Activated CD4-positive, alpha-beta T cell treated with anti-CD3 and anti-CD28 coated beads, Interleukin-2, amount 10 ng/mL, durations not matched to agents 7 days and 5 days (primary cell): ENCODE results near the gene ASH1L. TPM values are rescaled to one million over a fixed set of nuclear protein-coding genes. Genes with fewer than 3 reads are reported as not detected.
"Not testable (repeated sequence)": the region's sequence is repeated elsewhere in the genome, so short reads cannot be mapped to it uniquely, and the experiment has no call there.

Experiments
- CTCF ChIA-PET: fragments of 350-600 bp; sonication (Branson Sonifier 250); formaldehyde crosslinking; loops from one replicate; lab custom pipeline; 2021; ENCODE audit warnings: antibody characterized with exemption; lab: Charles Lee
- POLR2A ChIA-PET: fragments of 350-600 bp; sonication (Branson Sonifier 250); formaldehyde crosslinking; loops from one replicate; lab custom pipeline; 2021; ENCODE audit warnings: antibody characterized with exemption; lab: Charles Lee
- DNase-seq: peaks from one replicate; pipeline ENCODE4 v3.0.0-alpha.2; 2020
- H3K27ac Mint-ChIP-seq: one replicate; pipeline ENCODE4 v1.8.0; 2021; ENCODE audit warnings: mild to moderate bottlenecking, moderate library complexity, mixed read lengths
- H3K27me3 Mint-ChIP-seq: one replicate; pipeline ENCODE4 v1.8.0; 2021; ENCODE audit warnings: mixed read lengths
- H3K36me3 Mint-ChIP-seq: one replicate; pipeline ENCODE4 v1.8.0; 2021; ENCODE audit warnings: low read depth, mixed read lengths
- H3K4me1 Mint-ChIP-seq: one replicate; pipeline ENCODE4 v1.8.0; 2021; ENCODE audit warnings: mixed read lengths
- H3K4me3 Mint-ChIP-seq: one replicate; pipeline ENCODE4 v1.8.0; 2021; ENCODE audit warnings: mild to moderate bottlenecking, moderate library complexity, mixed read lengths
- H3K9me3 Mint-ChIP-seq: one replicate; pipeline ENCODE4 v1.8.0; 2021; ENCODE audit warnings: mixed read lengths
- total RNA-seq, 2 experiments: library from RNA; stranded (reverse); gene quantifications; one replicate each; pipeline ENCODE4 v1.2.3, GENCODE V29; 2021

The ASH1L gene, protein sequence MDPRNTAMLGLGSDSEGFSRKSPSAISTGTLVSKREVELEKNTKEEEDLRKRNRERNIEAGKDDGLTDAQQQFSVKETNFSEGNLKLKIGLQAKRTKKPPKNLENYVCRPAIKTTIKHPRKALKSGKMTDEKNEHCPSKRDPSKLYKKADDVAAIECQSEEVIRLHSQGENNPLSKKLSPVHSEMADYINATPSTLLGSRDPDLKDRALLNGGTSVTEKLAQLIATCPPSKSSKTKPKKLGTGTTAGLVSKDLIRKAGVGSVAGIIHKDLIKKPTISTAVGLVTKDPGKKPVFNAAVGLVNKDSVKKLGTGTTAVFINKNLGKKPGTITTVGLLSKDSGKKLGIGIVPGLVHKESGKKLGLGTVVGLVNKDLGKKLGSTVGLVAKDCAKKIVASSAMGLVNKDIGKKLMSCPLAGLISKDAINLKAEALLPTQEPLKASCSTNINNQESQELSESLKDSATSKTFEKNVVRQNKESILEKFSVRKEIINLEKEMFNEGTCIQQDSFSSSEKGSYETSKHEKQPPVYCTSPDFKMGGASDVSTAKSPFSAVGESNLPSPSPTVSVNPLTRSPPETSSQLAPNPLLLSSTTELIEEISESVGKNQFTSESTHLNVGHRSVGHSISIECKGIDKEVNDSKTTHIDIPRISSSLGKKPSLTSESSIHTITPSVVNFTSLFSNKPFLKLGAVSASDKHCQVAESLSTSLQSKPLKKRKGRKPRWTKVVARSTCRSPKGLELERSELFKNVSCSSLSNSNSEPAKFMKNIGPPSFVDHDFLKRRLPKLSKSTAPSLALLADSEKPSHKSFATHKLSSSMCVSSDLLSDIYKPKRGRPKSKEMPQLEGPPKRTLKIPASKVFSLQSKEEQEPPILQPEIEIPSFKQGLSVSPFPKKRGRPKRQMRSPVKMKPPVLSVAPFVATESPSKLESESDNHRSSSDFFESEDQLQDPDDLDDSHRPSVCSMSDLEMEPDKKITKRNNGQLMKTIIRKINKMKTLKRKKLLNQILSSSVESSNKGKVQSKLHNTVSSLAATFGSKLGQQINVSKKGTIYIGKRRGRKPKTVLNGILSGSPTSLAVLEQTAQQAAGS (N-terminal part only)
- 10 to 100 TPM; 42.9 to 44.1 TPM for total RNA-seq

DNA sequence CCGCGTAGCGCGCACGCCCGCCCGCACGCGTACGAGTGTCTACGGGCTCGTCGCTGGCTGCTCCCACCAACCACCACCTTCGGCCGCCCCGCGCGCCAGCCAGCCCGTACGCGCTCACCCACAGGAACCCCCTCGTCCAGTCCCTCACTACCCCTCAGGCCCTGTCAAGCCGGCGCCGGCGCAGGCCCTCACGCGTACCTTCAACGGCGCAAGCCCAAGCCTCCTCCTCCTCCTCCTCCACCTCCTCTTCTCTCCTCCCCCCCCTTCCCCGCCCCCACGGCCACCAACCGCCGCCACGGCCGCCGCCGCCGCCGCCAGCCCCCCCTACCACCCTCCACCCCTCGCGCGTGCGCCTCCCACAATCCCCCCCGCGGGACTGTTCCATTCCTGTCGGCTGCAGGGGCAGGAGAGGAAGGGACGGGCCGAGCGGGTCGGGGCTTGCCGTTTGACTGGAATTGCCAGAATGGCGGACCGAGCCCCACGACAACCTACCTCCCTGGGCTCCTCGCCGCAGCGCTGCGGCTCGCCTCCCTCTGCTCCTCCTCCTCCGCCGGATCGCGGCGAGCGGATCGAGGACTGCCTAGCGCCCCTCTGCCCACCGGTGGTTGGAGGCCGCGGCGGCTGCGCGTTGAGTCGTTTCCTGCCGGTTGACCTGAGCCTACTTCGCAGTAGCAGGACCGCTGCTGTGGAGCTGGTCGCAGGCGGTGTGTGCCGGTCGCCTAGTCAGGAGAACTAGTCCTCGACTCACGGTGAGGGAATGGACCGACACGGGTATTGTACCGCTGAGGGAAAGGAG lies at the start of gene ASH1L:
Gene ASH1L (minus strand): TSS at position 223 of the 796 bp plus-strand sequence. CDS start 41,284 bp downstream, outside the sequence.
- peak; percentile 92 for DNase-seq
- Mint-ChIP-seq H3K9me3 (no peaks in the 10 kb centered on the region), H3K27me3 (no peaks in the 10 kb centered on the region), H3K4me1 (peaks cover 43% of the 10 kb centered on the region), H3K4me3 (peak within 1 kb of the TSS; percentile 99), H3K27ac (peak within 1 kb of the TSS; percentile 99), H3K36me3 (peaks cover 18% of the 10 kb centered on the region)
- POLR2A ChIA-PET, result interaction anchor here (0.7 kb wide), 1 partner anchor 719 kb away, joined by 3 read pairs; no protein-coding TSS in a partner anchor
- CTCF ChIA-PET, result interaction anchor here (0.6 kb wide), 1 partner anchor 26 kb away, joined by 3 read pairs; no protein-coding TSS in a partner anchor

DNA sequence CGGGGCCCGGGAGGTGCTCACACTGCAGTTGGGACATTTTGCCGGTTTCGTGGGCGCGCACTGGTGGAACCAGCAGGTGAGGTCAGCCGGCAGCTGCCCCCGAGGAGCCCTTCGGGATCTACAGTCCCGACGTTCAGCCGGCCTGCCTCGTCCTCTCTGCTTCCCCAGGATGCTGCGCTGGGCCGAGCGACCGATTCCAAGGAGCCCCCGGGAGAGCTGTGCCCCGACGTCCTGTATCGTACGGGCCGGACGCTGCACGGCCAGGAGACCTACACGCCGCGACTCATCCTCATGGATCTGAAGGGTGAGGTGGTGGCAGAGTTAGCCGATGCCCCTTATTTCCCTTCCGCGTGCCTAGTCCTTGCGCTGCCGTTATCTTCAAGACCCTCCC lies 47.6 kb upstream of the ASH1L start:
- H3K4me1 Mint-ChIP-seq, H3K9me3 Mint-ChIP-seq, H3K27me3 Mint-ChIP-seq, CTCF ChIA-PET, DNase-seq, POLR2A ChIA-PET: not testable (repeated sequence)
- H3K36me3 Mint-ChIP-seq, result peaks cover 14% of the 10 kb centered on the region
- H3K4me3 Mint-ChIP-seq, result peak overlapping the region; percentile 93
- peak overlapping the region; percentile 94 for H3K27ac Mint-ChIP-seq

DNA sequence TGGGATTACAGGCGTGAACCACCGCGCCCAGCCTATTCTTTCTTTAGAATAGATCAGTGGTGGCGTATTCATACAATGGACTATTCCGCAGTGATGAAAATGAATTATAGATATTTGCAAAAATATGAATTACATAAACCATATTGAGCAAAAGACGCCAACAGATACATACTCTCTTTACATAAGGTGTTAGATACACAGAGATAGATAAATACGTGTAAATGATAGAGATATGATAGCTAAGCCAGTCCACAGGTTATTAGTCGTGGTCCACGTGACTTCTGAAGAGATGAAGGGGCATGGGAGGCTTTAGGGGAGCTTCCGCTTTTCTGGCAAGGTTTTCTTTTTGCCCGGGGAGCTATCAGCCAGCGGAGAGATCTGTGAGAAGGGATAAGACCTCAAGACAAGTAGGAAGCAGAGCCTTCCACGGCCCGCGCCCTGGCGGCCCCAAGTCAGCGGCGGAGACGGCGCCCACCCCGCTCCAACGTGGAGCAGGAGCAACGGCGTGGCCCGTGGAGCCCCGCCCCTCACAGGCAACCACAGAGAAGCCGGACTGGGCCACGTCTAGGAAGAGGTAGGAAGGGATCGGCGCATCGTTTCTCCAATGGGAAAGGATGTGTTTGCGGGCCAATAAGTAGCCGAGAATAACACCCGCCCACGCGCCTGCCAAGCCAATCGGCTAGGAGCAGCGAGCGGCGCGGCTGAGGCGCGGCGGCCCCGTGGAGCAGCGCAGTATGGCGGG lies 47.1 kb upstream of the ASH1L start, which contains the start of gene MSTO1:
Gene MSTO1 (plus strand): TSS at position 704 of the 742 bp plus-strand sequence. CDS start 31 bp downstream, at position 735.
- peaks cover 13% of the 10 kb centered on the region for H3K36me3 Mint-ChIP-seq
- peaks cover 6% of the 10 kb centered on the region for H3K4me1 Mint-ChIP-seq
- no peaks in the 10 kb centered on the region for H3K27me3 Mint-ChIP-seq
- peak within 1 kb of the TSS; percentile 94 for H3K27ac Mint-ChIP-seq
- CTCF ChIA-PET, result interaction anchor here (0.6 to 0.8 kb wide), 2 partner anchors 10 to 153 kb away, joined by 3 read pairs; no protein-coding TSS in a partner anchor
- no peaks in the 10 kb centered on the region for H3K9me3 Mint-ChIP-seq
- peak; percentile 97 for DNase-seq
- POLR2A ChIA-PET, result no interaction called here
- H3K4me3 Mint-ChIP-seq, result peak within 1 kb of the TSS; percentile 93

DNA sequence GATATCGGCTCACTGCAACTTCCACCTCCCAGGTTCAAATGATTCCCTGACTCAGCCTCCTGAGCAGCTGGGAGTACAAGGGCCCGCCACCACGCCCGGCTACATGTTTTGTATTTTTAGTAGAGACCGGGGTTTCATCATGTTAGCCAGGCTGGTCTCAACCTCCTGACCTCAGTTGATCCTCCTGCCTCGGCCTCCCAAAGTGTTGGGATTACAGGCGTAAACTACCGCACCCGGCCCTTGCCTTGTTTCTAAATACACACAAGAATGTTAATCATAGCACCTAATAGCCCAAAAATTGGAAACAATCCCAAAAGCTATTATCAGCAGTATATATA lies 46.3 kb upstream of the ASH1L start:
- peaks cover 6% of the 10 kb centered on the region for H3K4me1 Mint-ChIP-seq
- ChIA-PET CTCF (no interaction called here), POLR2A (no interaction called here)
- DNase-seq, result no peak
- peaks cover 11% of the 10 kb centered on the region for H3K36me3 Mint-ChIP-seq
- no peak overlapping the region for H3K27ac Mint-ChIP-seq
- H3K9me3 Mint-ChIP-seq, result no peaks in the 10 kb centered on the region
- no peaks in the 10 kb centered on the region for H3K27me3 Mint-ChIP-seq
- H3K4me3 Mint-ChIP-seq, result peak overlapping the region; percentile 54

DNA sequence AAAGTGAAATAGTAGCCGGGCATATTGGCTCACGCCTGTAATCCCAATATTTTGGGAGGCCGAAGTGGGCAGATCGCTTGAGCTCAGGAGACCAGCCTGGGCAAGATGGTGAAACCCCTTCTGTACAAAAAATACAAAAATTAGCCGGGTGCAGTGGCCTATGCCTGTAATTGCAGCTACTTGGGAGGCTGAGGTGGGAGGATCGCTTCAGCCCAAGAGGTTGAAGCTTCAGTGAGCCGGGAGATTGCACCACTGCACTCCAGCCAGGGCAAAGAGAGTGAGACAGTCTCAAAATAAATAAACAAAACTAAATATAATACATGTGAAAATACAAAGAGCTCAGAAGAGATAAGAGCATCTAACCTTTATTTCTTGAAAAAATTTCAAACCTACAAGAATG lies 45.1 kb upstream of the ASH1L start:
- Mint-ChIP-seq H3K27me3 (no peaks in the 10 kb centered on the region), H3K4me3 (no peak overlapping the region), H3K27ac (no peak overlapping the region), H3K4me1 (peaks cover 6% of the 10 kb centered on the region), H3K36me3 (peaks cover 7% of the 10 kb centered on the region), H3K9me3 (no peaks in the 10 kb centered on the region)
- ChIA-PET POLR2A (no interaction called here), CTCF (interaction anchor here (0.6 to 1.3 kb wide), 3 partner anchors 9 to 828 kb away, joined by 3 to 5 read pairs (median 4); no protein-coding TSS in a partner anchor)
- DNase-seq, result no peak

DNA sequence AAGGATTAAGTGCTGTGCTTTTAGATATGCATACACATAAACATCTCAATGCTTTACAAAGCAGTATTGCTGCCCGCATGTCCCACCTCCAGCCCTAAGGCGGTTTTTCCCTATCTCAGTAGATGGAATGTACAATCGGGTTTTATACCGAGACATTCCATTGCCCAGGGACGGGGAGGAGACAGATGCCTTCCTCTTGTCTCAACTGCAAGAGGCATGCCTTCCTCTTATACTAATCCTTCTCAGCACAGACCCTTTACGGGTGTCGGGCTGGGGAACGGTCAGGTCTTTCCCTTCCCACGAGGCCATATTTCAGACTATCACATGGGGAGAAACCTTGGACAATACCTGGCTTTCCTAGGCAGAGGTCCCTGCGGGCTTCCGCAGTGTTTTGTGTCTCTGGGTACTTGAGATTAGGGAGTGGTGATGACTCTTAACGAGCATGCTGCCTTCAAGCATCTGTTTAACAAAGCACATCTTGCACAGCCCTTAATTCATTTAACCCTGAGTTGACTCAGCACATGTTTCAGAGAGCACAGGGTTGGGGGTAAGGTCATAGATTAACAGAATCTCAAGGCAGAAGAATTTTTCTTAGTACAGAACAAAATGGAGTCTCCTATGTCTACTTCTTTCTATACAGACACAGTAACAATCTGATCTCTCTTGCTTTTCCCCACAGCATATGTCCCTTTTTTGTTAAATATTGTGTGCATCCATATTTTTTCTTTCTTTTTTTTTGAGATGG lies 37.4 kb upstream of the ASH1L start:
- H3K4me3 Mint-ChIP-seq, H3K9me3 Mint-ChIP-seq, H3K27me3 Mint-ChIP-seq, DNase-seq, H3K27ac Mint-ChIP-seq, CTCF ChIA-PET, POLR2A ChIA-PET, H3K36me3 Mint-ChIP-seq: not testable (repeated sequence)
- H3K4me1 Mint-ChIP-seq, result peaks cover 16% of the 10 kb centered on the region

DNA sequence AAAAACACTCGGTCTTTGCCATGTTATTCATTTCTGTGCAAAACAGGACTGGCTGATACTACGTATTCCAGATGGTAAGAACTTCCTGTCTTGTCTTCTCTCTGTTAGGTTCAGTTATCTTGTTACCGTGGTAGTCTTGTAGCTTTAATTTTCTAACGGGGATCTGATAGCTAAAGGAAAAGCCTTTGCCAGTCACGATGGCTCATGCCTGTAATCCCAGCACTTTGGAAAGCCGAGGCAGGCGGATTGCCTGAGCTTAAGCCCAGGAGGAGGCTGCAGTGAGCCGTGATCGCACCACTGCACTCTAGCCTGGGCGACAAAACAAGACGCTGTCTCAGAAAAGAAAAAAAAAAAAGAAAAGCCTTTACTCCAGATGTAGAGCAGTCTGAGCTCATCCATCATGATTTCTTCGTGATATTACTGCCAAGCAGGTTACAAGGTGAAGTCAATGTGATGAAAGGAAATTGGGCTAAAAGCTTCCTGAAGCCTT lies 36.3 kb upstream of the ASH1L start:
- ChIA-PET CTCF (interaction anchor here (0.6 to 0.9 kb wide), 3 partner anchors 9 to 427 kb away, joined by 4 to 5 read pairs (median 5); no protein-coding TSS in a partner anchor), POLR2A (no interaction called here)
- no peaks in the 10 kb centered on the region for H3K36me3 Mint-ChIP-seq
- H3K4me3 Mint-ChIP-seq, result peak overlapping the region; percentile 62
- no peaks in the 10 kb centered on the region for H3K27me3 Mint-ChIP-seq
- peak overlapping the region; percentile 84 for H3K27ac Mint-ChIP-seq
- DNase-seq, result no peak
- H3K9me3 Mint-ChIP-seq, result no peaks in the 10 kb centered on the region
- H3K4me1 Mint-ChIP-seq, result peaks cover 16% of the 10 kb centered on the region

DNA sequence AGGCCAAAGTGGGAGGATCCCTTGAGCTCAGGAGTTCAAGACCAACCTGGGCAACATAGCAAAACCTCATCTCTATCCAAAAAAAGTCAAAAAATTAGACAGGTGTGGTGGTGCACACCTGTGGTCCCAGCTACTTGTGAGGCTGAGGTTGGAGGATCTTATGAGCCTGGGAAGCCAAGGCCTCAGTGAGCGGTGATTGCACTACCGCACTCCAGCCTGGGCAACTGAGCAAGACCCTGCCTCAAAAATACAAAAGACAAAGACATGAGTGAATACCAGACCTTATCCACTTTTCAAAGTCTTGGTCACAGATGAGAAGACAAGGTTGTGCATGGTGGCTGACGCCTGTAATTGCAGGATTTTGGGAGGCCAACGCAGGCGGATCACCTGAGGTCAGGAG lies 34.3 kb upstream of the ASH1L start:
- no peak for DNase-seq
- Mint-ChIP-seq H3K9me3 (no peaks in the 10 kb centered on the region), H3K27me3 (no peaks in the 10 kb centered on the region), H3K36me3 (no peaks in the 10 kb centered on the region), H3K4me3 (no peak overlapping the region), H3K4me1 (peaks cover 16% of the 10 kb centered on the region), H3K27ac (no peak overlapping the region)
- ChIA-PET CTCF (interaction anchor here (0.6 to 1.0 kb wide), 4 partner anchors 8 to 67 kb away, joined by 3 to 5 read pairs (median 3); no protein-coding TSS in a partner anchor), POLR2A (no interaction called here)

DNA sequence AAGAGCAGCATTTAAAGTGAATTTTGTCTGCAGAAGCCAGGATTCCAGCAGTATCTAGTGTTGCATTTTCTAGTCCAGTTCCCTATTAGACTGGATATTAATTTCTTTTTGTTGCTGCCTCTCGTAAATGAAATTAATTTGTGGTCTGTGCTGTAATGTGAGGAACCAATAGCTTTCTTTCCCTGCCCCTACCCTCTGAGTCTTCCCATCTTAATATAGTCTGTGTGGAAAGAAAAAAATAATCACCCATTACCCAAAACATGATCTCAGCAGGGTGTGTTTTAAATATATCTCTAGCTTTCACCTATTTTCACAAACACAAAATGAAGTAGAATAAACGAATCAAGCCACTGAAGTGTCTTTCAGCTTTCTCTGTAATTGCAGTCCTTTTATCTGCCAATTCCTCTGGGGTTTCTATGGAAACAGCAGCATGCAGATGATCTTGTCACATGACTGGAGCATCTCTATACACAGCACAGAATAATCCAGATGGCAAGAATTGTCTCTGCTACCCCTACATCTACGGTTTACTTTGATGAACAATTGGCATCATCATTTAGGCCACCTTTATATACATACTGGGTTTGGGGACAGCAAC lies 33.4 kb upstream of the ASH1L start:
- POLR2A ChIA-PET, H3K9me3 Mint-ChIP-seq, H3K36me3 Mint-ChIP-seq, DNase-seq, H3K27me3 Mint-ChIP-seq, H3K4me3 Mint-ChIP-seq, H3K27ac Mint-ChIP-seq: not testable (repeated sequence)
- CTCF ChIA-PET, result interaction anchor here (1.0 kb wide), 1 partner anchor 10 kb away, joined by 3 read pairs; no protein-coding TSS in a partner anchor
- H3K4me1 Mint-ChIP-seq, result peaks cover 17% of the 10 kb centered on the region

DNA sequence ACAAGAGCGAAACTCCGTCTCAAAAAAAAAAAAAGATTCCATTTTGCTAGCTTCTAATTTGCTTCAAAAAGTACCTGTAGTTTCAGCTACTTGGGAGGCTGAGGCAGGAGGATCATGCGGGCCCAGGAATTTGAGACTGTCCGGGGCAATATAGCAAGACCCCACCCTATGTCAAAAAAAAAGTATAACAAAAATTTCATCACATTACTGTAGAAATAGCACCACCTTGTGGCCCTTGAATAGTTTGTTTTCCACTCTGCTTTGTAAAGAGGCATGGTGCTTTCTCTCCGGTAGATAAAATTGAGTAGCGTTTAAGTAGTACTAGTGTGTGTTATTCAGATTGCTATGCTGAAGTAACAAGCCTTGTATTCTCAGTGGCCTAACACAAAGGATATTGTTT lies 29.2 kb upstream of the ASH1L start:
- ChIA-PET CTCF (interaction anchor here (0.6 to 1.5 kb wide), 6 partner anchors 8 to 341 kb away, joined by 3 to 4 read pairs (median 3); no protein-coding TSS in a partner anchor), POLR2A (no interaction called here)
- no peaks in the 10 kb centered on the region for H3K36me3 Mint-ChIP-seq
- H3K4me3 Mint-ChIP-seq, result no peak overlapping the region
- H3K27me3 Mint-ChIP-seq, result no peaks in the 10 kb centered on the region
- DNase-seq, result peak; percentile 64
- no peaks in the 10 kb centered on the region for H3K9me3 Mint-ChIP-seq
- H3K27ac Mint-ChIP-seq, result no peak overlapping the region
- H3K4me1 Mint-ChIP-seq, result peaks cover 6% of the 10 kb centered on the region
